T-helper 1 cell (primary cell): ENCODE measurements around the gene TRIM44.

Experiments
- DNase-seq, 5 donors: peaks; one replicate each; pipeline ENCODE4 v3.0.0-alpha.2; 2012 to 2020

The TRIM44 gene

DNA sequence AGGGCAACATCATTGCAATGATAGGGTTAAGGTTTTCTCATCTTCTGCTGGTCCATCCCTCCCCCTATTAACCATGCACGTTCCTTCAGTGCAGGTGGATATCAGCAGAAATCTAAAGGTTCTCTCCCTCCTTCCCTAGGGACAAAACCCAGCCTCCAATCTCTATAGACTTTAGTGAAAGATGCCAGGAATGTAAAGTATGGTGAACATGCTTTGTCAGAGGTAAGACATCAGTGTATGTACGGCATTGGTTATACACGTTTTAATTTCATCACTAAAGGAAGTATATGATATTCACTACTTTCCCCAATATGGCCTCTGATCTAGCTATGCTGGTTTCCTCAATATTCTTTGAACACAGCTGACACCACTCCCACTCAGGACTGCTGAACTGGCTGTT lies 200.1 kb downstream of the TRIM44 start:
- DNase-seq = no peak

DNA sequence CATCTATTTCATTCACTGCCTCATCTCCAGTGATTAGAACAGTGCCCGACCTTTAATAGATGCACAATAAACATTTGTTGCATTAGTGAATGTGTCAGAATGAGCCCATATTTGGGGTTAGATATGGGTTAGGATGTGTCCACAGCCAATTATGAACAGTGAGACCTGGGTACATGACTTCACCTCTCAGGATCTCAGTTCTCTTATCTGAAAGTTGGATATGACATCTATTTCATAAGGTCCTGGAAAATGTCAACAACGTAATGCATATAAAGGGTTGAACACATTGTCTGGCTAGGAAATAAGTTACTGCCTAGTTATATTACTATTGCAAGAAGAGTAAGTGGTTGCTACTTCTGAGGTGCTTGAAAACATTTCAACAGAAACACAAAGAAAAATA lies 201.6 kb downstream of the TRIM44 start:
- DNase-seq = no peak

DNA sequence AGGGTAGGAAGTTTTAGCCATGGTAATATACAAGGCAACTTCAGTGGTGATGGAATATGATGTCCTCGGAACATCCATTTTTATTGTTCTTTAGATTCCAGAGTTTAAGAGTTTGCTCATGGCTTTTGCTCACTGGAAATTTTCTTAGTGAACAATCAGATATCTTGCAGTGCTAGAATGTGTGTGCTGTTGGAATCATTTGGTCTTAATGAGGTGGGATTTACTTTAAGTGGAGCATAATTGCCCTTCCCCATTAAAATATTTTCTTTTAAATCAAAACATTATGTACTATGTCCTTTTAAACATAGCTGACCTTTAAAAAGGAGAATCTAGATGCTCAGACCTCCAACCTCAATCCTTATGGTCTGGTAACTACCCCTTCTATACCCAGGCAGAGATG lies 204.0 kb downstream of the TRIM44 start:
- DNase-seq = no peak
